Activated naive CD8-positive, alpha-beta T cell treated with anti-CD3 and anti-CD28 coated beads, Interleukin-2, amount 50 U/mL, for 24 hours (primary cell): ENCODE measurements around the gene FAM53B.
"Not testable (repeated sequence)": the region's sequence is repeated elsewhere in the genome, so short reads cannot be mapped to it uniquely, and the experiment has no call there.

Experiments
- ATAC-seq: fragments of 150-1000 bp; cut with Tn5 transposase; one replicate; pipeline ENCODE4 v1.10.0; 2021
- DNase-seq: peaks from one replicate; pipeline ENCODE4 v3.0.0; 2021
- H3K27ac Mint-ChIP-seq: one replicate; pipeline ENCODE4 v1.8.0; 2021; ENCODE audit warnings: mild to moderate bottlenecking, mixed read lengths
- H3K27me3 Mint-ChIP-seq: one replicate; pipeline ENCODE4 v1.8.0; 2021; ENCODE audit warnings: mixed read lengths
- H3K36me3 Mint-ChIP-seq: one replicate; pipeline ENCODE4 v1.8.0; 2021; ENCODE audit warnings: low read depth, mixed read lengths
- H3K4me1 Mint-ChIP-seq: one replicate; pipeline ENCODE4 v1.8.0; 2021; ENCODE audit warnings: mixed read lengths
- H3K4me3 Mint-ChIP-seq: one replicate; pipeline ENCODE4 v1.8.0; 2021; ENCODE audit warnings: mild to moderate bottlenecking, moderate library complexity, mixed read lengths
- H3K9me3 Mint-ChIP-seq: one replicate; pipeline ENCODE4 v1.8.0; 2021; ENCODE audit warnings: mixed read lengths

FAM53B gene

DNA sequence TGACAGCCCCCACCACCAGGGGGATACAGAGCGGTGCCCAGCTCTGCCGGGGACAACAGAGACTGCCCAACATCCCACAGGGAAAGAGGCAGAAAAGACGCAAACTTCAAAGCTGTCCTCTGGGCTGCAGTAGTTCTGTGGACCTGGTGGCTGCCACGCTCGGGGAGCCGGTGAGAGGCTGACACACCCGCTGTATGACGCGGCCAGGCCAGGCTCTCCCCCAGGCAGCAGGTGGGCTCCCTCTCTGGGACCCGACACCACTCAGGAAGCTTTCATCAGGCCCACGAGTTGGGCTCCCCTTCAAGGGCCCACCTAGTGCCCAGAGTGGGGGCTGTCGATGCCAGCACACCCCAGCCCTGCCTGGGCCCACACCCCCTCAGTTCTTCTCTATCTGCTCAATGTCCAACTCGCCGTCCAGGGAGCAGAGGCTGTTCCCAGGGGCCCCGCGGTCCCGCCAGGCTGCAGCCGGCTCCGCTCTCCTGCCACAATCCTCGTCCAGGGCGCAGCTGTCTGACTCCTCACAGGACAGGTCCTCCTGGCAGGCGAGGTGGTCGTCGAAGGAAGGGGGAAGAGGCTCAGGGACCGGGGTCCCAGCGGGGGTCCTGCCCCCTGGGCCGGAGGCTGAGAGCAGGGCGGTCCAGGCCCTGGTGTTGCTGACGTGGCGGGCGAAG, 121.2 kb downstream of the FAM53B start:
- Mint-ChIP-seq H3K4me3 (no peak overlapping the region), H3K36me3 (peaks cover 6% of the 10 kb centered on the region), H3K4me1 (peaks cover 57% of the 10 kb centered on the region), H3K27me3 (peaks cover 3% of the 10 kb centered on the region), H3K9me3 (no peaks in the 10 kb centered on the region), H3K27ac (no peak overlapping the region)
- ATAC-seq (no peak), DNase-seq (no peak)

DNA sequence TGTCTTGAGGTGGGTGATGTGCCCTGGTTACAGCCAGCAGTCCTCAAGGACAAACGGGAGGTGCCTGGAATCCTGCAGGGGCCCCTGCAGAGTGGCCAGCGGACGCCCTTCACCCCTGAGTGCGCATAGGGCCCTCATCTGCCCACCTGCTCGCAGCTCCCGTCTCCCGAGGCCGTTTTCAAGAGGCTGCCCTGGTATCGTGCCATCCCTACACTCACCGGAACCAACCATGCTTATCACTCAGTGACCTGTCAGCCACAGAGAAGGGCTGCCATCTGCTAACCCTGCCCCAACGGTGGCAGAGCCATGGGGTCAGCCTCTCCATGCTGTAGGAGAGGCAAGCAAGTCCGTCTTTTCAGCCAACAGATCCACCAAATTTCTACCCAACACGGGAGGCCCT, 122.0 kb downstream of the FAM53B start:
- Mint-ChIP-seq H3K4me3 (no peak overlapping the region), H3K36me3 (peaks cover 6% of the 10 kb centered on the region)

DNA sequence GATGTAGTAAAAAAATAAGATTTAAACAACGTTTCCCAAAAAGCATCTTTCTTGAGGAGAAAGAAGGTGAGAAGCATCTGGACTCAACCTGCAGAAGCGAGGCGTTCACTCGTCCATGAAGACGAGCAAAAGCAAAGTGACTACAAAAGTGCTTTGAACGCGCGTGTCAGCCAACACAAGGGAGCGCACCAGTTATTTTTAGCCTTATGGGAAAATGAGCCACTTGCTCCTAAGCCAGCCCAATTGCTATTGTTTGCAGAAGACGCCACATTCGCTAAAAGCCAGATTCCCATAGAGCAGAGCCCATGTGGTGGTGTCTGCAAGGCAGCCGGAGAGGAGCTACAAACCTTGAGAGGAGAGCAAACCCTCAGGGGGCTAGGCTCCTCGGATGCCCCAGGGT, 122.5 kb downstream of the FAM53B start:
- H3K36me3 Mint-ChIP-seq: peaks cover 6% of the 10 kb centered on the region
- H3K9me3 Mint-ChIP-seq: no peaks in the 10 kb centered on the region
- H3K27ac Mint-ChIP-seq: no peak overlapping the region
- no peak overlapping the region for H3K4me3 Mint-ChIP-seq
- DNase-seq: no peak
- ATAC-seq: no peak
- H3K27me3 Mint-ChIP-seq: peaks cover 3% of the 10 kb centered on the region
- H3K4me1 Mint-ChIP-seq: peaks cover 48% of the 10 kb centered on the region

More for the DNA sequence above, 122.0 kb downstream of the FAM53B start:
- Mint-ChIP-seq H3K27ac (no peak overlapping the region), H3K9me3 (no peaks in the 10 kb centered on the region), H3K4me1 (peaks cover 51% of the 10 kb centered on the region), H3K27me3 (peaks cover 3% of the 10 kb centered on the region)
- DNase-seq: no peak
- ATAC-seq: no peak

- DNase-seq (no peak), ATAC-seq (no peak)
- Mint-ChIP-seq H3K36me3 (peaks cover 4% of the 10 kb centered on the region), H3K27ac (no peak overlapping the region), H3K27me3 (peaks cover under 1% of the 10 kb centered on the region), H3K4me1 (peaks cover 50% of the 10 kb centered on the region), H3K4me3 (no peak overlapping the region), H3K9me3 (no peaks in the 10 kb centered on the region)
Measured at GRCh38 chr10:124619802-124620490, 124.2 kb downstream of the FAM53B start.

- DNase-seq: no peak
Measured at GRCh38 chr10:124619195-124619594, 125.0 kb downstream of the FAM53B start.

GRCh38 chr10:124618470-124619073, 125.6 kb downstream of the FAM53B start:
- no peak overlapping the region for H3K27ac Mint-ChIP-seq
- H3K9me3 Mint-ChIP-seq: no peaks in the 10 kb centered on the region
- H3K27me3 Mint-ChIP-seq: no peaks in the 10 kb centered on the region
- DNase-seq (no peak), ATAC-seq (no peak)
- H3K4me3 Mint-ChIP-seq: peak overlapping the region; percentile 11
- peaks cover 57% of the 10 kb centered on the region for H3K4me1 Mint-ChIP-seq
- H3K36me3 Mint-ChIP-seq: peaks cover 4% of the 10 kb centered on the region

More at GRCh38 chr10:124619195-124619594, 125.0 kb downstream of the FAM53B start:
- H3K27ac Mint-ChIP-seq: no peak overlapping the region
- H3K36me3 Mint-ChIP-seq: peaks cover 4% of the 10 kb centered on the region
- H3K9me3 Mint-ChIP-seq: no peaks in the 10 kb centered on the region
- peaks cover 53% of the 10 kb centered on the region for H3K4me1 Mint-ChIP-seq
- ATAC-seq: no peak
- H3K4me3 Mint-ChIP-seq: peak overlapping the region; percentile 11
- no peaks in the 10 kb centered on the region for H3K27me3 Mint-ChIP-seq

DNA sequence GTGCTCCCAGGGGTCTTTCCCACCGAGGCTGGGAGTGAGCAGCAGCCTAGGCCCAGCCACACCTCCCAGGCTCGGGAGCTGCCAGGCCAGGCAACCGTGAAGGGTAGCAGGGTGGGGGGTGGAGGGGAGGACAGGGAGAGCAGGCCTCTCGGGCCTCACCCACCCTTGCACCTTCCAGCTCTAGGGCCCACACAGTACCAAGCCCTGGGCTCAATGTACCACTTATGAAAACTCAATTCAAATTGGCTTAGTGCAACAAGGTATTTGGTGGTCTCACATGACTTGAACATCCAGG, 127.4 kb downstream of the FAM53B start:
- Mint-ChIP-seq H3K9me3 (no peaks in the 10 kb centered on the region), H3K27ac (no peak overlapping the region), H3K4me1 (peaks cover 65% of the 10 kb centered on the region), H3K36me3 (no peaks in the 10 kb centered on the region), H3K4me3 (no peak overlapping the region), H3K27me3 (no peaks in the 10 kb centered on the region)
- DNase-seq (no peak), ATAC-seq (no peak)

DNA sequence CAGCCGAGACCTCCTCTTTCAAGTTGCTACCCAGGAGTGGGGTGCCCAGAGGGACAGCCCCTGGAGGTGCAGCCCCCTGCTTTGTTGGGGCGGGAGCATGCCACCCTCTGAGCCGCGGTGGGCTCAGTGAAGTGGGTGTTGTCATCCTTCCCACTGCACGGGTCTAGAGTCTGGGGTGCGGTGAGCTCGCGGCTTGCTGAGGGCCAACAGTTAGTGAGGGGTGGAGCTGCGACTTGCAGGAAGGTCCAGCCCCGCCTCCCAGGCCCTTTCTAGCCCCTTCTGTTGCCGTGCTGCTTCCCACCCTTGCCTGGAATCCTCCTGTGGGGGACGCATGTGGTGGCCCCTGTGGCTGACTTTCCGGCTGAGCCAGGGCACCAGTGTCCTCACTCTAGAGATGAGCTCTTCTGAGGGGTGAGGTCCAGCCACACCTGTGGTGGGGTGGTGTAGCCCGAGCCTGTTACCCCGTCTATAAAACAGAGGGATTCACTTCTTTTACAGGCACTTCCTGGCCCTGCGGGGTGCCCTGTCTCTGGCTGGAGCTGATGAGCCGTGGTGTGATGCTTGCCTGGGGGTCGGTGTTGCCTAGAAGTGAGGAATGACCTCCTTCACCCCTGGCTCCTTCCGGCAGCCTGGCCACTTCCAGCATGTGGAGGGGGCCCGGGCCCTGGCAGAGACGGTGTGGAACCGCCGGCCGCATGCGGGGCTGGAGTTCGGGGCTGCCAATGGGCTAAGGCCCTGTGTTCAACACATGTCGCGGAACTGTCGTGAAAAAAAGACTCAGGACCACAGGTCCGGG, 127.9 kb downstream of the FAM53B start:
- H3K27ac Mint-ChIP-seq: no peak overlapping the region
- no peaks in the 10 kb centered on the region for H3K36me3 Mint-ChIP-seq
- no peak for ATAC-seq
- H3K9me3 Mint-ChIP-seq: no peaks in the 10 kb centered on the region
- H3K4me1 Mint-ChIP-seq: peaks cover 66% of the 10 kb centered on the region
- no peak overlapping the region for H3K4me3 Mint-ChIP-seq
- H3K27me3 Mint-ChIP-seq: no peaks in the 10 kb centered on the region
- no peak for DNase-seq

DNA sequence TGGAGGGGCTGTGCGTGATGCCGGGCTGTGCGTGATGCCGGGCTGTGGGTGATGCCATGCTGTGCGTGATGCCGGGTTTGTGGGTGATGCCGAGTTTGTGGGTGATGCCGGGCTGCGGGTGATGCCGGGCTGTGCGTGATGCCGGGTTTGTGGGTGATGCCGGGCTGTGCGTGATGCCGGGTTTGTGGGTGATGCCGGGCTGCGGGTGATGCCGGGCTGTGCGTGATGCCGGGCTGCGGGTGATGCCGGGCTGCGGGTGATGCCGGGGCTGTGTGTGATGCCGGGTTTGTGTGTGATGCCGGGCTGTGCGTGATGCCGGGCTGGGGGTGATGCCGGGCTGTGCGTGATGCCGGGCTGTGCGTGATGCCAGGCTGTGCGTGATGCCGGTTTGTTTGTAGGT, 128.9 kb downstream of the FAM53B start:
- Mint-ChIP-seq H3K9me3 (no peaks in the 10 kb centered on the region), H3K4me3 (no peak overlapping the region), H3K36me3 (no peaks in the 10 kb centered on the region), H3K27me3 (no peaks in the 10 kb centered on the region), H3K27ac (no peak overlapping the region), H3K4me1 (peaks cover 64% of the 10 kb centered on the region)
- ATAC-seq: no peak
- DNase-seq: no peak

DNA sequence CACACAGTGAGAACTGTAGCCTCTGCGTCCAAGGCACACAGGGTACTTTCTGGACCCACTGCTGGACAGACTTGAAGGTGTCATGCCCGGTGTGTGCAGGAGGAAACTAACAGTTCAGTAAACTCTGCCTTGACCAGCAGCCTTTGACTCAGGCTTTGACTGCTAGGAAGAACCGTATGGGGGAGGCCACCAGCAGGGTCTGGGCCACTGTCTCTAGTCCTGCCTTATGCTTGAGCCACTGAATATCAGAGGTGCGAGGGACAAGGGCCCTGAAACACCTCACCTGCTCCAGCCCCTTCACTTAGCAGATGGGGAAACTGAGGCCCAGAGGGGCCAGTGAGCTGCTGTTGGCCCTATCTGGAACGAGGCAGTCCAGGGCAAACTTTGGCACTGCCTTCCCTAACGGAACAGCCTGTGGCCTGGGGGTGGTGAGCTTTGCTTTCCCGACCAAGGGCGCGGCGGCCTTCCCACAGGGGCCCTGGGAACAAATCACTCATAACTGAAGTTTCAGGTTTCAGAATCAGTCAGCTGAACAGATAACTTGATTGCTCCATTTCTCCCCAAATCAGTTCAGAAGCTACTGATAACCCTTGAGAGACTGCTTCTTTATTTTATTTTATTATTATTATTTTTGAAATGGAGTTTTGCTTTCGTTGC, 130.0 kb downstream of the FAM53B start:
- H3K36me3 Mint-ChIP-seq: no peaks in the 10 kb centered on the region
- peak overlapping the region; percentile 54 for H3K27ac Mint-ChIP-seq
- H3K27me3 Mint-ChIP-seq: no peaks in the 10 kb centered on the region
- ATAC-seq: peak; percentile 55
- H3K4me3 Mint-ChIP-seq: peak overlapping the region; percentile 14
- H3K4me1 Mint-ChIP-seq: peaks cover 58% of the 10 kb centered on the region
- DNase-seq: peak; percentile 73
- no peaks in the 10 kb centered on the region for H3K9me3 Mint-ChIP-seq

DNA sequence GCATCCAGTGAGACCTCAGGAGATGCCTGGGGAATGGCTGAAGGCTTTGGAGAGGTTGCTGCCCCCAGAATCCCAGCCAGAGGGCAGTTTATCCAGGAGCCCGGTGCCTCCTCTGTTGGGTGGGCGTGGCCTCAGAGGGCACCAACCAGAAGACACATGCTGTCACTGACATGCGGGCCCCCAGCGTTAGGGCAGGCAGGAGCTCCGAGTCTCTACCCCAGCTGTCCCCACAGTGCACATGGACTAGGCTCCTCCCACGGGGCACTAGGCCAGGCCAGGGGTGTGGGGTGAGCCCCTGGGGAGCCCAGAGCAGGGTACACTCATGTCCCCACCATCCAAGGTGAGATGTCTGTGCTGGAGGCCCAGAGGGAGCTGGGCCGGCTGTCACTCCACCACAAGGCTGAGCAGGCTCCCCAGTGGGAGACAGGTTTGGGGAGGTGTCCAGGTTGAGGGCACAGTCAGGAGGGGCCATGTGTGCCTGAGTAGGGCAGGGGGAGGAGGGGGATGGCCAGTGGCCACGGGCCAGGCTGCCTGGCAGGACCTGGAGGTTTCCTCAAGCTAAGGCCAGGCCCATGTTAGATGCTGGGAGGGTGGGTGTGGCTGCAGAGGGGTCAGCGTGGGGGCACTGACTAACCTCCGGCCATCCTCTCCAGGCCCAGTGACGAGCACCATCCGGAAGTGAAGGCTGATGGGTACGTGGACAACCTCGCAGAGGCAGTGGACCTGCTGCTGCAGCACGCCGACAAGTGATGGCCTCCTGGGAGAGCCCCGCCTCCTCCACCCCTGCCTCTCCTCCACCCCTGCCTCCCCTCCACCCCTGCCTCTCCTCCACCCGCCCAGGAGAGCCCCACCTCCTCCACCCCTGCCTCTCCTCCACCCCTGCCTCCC, 131.3 kb downstream of the FAM53B start:
- H3K4me1 Mint-ChIP-seq: peaks cover 50% of the 10 kb centered on the region
- no peaks in the 10 kb centered on the region for H3K9me3 Mint-ChIP-seq
- H3K27me3 Mint-ChIP-seq: no peaks in the 10 kb centered on the region
- H3K4me3 Mint-ChIP-seq: no peak overlapping the region
- no peaks in the 10 kb centered on the region for H3K36me3 Mint-ChIP-seq
- ATAC-seq (peak; percentile 8), DNase-seq (peak; percentile 34)
- H3K27ac Mint-ChIP-seq: no peak overlapping the region

DNA sequence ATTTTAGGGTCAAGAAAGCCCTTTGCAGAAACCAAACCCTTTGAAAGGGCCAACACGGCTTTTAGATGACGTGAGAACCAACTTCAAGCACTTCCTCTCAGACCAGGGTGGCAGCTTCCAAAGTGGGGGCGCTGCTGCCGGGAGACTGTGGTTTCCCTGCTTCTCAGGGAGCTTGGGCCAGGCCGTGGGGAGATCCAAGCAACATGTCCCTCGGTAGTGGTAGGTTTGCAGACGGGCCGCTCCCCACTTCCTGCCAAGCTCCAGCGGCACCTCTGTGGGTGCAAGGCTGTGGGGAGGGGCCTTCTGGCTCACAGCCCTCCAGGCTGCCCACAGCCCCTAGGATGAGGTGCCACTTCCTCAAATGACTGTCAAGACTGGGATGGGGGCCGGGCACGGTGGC, 132.4 kb downstream of the FAM53B start:
- no peak overlapping the region for H3K4me3 Mint-ChIP-seq
- ATAC-seq (no peak), DNase-seq (peak; percentile 42)
- no peaks in the 10 kb centered on the region for H3K27me3 Mint-ChIP-seq
- H3K9me3 Mint-ChIP-seq: no peaks in the 10 kb centered on the region
- H3K4me1 Mint-ChIP-seq: peaks cover 49% of the 10 kb centered on the region
- H3K27ac Mint-ChIP-seq: peak overlapping the region; percentile 35
- no peaks in the 10 kb centered on the region for H3K36me3 Mint-ChIP-seq

- peaks cover 44% of the 10 kb centered on the region for H3K4me1 Mint-ChIP-seq
- not testable (repeated sequence) for H3K27ac Mint-ChIP-seq, H3K27me3 Mint-ChIP-seq, H3K36me3 Mint-ChIP-seq, H3K4me3 Mint-ChIP-seq, ATAC-seq, DNase-seq, H3K9me3 Mint-ChIP-seq
Measured at GRCh38 chr10:124610851-124611250, 133.3 kb downstream of the FAM53B start.
